Measurements from ENCODE around the gene CEACAM19.
"Not testable (repeated sequence)": the region's sequence is repeated elsewhere in the genome, so short reads cannot be mapped to it uniquely, and the experiment has no call there.

Gene CEACAM19

DNA sequence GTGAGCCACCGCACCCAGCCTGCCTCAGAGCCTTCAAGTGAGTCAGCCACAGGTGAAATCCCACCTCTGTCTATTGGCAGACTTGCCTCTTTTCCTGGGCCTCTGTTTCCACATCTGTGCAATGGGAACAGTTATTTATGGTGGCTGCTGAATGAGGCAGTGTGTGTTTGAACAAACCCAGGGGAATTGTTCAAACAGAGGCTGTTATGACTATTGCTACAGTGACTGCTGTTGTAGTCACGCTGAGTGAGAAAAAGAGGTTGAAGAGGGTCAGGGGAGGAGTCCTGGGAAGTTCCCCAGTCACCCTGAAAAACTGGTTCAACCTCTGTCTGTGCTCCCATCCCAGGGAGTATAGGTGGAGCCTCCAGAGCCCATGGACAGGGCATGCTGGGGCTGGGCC lies at the start of gene CEACAM19:
TSS of gene CEACAM19 (plus strand) at position 83 of the 400 bp plus-strand sequence. CDS start 450 bp downstream, outside the sequence.
- no peak for DNase-seq

GRCh38 chr19:44623080-44623479 lies 48.2 kb upstream of the CEACAM19 start:
- DNase-seq = no peak

GRCh38 chr19:44623626-44624025 lies 47.7 kb upstream of the CEACAM19 start:
- DNase-seq = no peak

DNA sequence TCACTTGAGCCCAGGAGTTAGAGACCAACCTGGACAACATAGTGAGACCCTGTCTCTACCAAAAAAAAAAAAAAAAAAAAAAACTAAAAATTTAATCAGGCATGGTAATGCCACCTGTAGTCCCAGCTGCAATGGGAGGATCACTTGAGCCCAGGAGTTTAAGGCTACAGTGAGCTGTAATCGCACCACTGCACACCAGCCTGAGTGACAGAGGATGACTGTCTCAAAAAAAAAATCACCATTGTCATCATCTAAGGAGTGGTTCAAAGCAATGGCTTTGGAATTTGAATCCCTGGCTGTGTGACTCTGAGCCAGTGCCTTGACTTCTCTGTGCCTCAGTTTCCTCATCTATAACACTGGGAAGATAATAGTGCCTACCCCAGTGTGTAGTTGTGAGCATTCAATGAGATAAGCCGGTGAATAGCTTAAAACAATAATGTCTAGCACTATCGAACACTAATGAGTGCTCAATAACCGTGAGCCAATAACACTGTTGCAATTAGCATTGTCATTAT lies 46.4 kb upstream of the CEACAM19 start:
- DNase-seq = no peak

DNA sequence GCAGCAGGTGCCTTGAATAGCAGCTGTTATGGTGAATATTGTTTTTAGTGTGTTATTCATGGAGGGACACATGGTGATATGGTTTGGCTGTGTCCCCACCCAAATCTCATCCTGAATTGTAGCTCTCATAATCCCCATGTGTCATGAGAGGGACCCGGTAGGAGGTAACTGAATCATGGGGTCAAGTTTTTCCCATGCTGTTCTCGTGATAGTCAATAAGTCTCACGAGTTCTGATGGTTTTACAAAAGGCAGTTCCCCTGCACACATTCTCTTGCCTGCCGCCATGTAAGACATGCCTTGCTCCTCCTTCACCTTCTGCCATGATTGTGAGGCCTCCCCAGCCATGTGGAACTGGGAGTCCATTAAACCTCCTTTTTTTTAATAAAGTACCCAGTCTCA lies 45.6 kb upstream of the CEACAM19 start:
- DNase-seq = not testable (repeated sequence)

DNA sequence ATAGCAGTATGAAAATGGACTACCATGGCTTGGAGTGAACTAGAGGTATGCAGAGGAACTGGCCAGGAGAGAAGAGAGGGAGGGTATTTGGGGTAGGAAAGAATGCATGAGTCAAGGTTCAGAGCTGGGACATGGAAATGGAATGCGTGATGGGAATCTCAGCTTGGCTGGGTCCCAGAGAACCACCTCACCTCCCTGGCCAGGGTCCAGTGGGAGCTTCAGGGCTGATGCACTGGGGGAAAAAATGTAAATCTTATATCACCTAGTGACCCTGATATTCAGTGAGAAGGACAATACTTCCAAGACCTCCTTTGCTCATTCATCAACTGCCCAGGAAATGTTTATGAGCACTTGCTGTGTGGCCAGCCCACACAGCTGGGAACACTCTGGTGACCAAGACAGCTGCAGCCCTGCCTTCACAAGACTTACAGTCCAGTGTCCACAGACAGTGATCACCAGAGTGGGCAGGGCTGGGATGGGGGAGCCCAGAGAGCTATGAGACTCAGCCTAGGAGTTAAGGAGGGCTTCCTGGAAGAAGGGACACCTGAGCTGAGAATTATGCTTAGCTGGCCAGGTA lies 45.1 kb upstream of the CEACAM19 start:
- no peak for DNase-seq

DNA sequence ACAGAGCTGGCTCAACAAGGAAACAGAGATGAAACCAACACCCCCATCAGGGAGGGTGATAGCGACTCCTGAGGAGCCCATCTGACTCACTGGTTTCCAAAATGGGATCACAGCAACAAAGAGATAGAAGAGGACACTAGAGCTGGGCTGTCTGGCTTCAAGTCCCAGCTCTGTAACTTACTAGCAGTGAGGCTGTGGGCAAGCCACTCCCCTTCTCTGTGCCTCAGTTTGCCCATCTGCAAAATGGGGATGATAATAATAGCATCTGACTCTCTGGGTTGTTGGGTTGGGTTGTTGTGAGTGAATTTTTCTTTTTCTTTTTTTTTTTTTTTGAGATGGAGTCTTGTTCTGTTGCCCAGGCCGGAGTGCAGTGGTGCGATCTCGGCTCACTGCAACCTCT lies 43.7 kb upstream of the CEACAM19 start:
- no peak for DNase-seq

DNA sequence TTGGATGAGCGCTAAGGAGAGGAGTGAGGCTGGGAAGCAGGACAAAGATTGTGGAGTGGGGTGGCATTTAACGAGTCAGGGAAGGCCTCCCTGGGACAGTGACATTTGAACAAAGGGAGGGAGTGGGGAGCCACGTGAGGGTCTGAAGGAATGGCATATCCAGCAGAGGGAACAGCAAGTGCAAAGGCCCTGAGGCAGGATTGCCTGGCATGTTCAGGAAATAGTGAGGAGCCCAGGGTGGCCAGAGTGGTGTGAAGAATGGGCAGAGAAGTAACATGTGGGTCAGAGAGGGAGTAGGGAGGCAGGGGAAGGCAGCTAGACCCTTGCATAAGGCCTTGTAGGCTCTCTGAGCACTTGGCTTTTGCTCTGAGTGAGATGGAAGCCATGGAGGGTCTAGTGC lies 42.5 kb upstream of the CEACAM19 start:
- DNase-seq = no peak

DNA sequence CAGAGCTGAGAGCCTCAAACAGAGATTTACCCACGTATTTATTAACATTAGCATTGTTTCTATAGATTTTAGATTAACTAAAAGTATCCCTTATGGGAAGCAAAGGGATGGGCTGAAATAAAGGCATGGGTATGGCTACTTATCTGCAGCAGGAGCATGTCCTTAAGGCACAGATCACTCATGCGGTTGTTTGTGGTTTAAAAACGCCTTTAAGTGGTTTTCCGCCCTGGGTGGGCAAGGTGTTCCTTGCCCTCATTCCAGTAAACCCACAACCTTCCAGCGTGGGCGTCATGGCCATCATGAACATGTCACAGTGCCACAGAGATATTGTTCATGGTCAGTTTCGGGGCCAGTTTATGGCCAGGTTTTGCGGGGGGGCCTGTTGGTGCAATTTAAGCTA lies 39.7 kb upstream of the CEACAM19 start:
- not testable (repeated sequence) for DNase-seq

- DNase-seq = not testable (repeated sequence)
Observed at GRCh38 chr19:44634058-44634457, 37.2 kb upstream of the CEACAM19 start.

DNA sequence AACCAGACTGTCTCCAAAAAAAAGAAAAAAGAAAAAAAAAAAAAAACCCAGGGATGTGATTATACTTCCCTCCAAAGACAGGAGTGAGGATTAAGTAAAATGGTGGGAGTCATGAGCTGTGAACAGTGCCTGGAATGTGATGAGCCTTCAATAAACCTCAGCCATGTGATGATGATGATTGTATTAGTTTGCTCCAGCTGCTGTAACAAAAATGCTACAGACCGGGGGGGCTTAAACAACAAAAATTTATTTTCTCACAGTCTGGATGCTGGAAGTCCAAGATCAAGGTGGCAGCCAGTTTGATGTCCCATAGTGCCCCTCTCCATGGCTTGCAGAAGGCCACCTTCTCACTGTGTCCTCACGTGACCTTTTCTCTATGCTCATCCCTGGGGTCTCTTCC lies 36.5 kb upstream of the CEACAM19 start:
- DNase-seq = no peak

GRCh38 chr19:44635581-44636438 lies 35.5 kb upstream of the CEACAM19 start:
- DNase-seq = no peak

DNA sequence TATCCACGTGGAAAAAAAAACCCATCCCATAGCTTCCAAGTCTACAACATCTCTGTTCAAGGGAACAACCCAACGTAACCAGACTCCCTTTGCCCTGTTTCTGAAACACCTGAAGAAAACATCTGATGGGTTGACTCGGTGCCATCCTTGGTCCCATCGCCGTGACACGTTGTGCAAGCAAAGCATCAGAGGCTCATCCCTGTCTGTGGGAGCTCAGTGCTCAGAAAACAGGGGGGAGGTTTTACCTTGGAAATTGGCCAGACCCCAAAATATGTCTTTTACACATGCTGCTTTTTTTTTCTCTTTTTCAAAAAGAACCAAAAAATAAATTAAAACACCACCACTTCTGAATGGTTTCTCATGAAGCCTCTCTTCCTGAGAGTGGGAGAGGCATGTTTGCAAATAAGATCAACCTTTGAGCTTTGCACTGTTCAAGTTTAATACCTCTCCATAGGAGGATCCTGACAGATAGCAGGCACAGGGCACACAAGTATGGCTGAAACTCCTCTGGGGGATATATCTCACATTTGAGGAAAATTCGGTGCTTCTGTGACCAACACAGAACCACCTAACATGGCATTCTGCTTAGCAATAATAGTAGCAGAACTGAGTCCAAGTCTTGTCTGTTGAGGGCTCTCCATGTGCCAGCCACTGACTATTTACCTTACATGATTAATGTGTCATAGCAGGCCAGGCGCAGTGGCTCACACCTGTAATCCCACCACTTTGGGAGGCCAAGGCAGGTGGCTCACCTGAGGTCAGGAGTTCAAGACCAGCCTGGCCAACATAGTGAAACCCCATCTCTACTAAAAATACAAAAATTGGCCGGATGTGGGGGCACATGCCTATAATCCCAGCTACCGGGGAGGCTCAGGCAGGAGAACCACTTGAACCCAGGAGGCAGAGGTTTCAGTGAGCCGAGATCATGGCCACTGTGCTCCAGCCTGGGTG lies 34.6 kb upstream of the CEACAM19 start:
- no peak for DNase-seq

- no peak for DNase-seq
Observed at GRCh38 chr19:44637390-44637764, 33.9 kb upstream of the CEACAM19 start.

DNA sequence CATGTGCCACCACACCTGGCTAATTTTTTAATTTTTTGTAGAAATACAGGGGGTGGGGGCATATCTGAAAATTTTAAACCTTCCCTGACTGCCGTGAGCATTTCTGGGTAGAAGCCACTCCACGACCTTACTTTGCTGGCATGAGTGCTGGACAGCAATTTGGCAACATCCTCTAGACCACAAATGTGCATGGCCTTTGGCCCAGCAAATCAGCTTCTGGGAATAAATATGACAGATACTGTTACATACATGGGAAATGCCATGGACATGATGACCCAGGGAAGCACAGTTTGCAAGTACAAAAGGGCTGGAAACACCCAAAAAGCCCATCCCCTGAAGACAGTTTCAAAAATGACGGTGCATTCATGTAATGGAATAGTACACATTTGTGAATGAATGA lies 30.8 kb upstream of the CEACAM19 start:
- no peak for DNase-seq

DNA sequence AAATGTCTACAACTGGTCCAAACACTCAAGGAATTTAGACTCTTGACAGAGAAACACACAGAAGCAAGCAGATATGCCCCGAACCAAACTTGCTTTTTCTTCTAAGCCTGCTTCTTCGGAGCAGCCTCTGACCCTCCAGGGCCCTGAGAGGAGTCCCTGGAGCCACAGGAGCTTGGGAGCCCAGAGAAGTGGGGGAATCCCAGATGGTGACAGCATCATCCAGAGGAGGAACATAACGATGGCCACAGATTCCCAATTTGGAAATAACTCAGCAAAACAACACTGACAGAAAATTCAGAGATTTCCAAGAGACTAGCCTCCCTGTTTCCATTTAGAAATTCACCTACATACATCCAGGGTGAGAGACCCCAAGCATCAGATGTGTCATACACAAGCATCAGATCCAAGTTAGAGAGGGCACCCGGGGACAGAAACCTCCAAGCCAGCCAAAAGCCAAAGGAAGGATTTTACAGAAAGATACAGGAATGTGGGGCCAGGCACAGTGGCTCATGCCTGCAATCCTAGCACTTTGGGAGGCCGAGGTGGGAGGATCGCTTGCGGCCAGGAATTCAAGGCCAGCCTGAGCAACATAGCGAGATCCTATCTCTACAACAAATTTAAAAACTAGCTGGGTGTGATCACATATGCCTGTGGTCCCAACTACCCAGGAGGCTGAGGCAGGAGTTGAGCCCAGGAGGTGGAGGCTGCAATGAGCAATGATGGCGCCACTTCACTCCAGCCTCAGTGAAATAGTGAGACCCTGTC lies 29.6 kb upstream of the CEACAM19 start:
- DNase-seq = no peak

DNA sequence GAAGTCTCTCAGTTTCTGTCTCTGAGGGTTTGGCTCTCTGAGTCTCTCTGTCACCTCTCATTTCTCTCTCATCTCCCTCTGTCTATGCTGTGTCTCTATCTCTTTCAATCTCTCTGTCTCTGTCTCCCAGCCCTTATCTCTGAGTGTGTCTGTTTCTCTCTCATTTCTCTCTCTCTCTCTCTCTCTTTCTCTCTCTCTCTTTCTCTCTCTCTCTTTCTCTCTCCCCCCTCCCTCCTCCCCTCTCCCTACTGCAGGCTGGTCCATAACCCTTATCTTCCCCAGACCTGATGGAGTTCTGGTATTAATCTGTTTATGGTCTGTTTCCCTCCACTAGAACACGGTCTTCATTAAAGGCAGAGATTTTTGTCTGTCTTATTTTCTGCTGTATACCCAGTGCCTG lies 28.9 kb upstream of the CEACAM19 start:
- no peak for DNase-seq

- peak; percentile 61 to 83 for DNase-seq
Observed at GRCh38 chr19:44643605-44644401, 27.5 kb upstream of the CEACAM19 start, which contains the start of gene PVR. TSS of gene PVR (plus strand) at chr19:44643910. CDS start at chr19:44644097, 187 bp downstream.

DNA sequence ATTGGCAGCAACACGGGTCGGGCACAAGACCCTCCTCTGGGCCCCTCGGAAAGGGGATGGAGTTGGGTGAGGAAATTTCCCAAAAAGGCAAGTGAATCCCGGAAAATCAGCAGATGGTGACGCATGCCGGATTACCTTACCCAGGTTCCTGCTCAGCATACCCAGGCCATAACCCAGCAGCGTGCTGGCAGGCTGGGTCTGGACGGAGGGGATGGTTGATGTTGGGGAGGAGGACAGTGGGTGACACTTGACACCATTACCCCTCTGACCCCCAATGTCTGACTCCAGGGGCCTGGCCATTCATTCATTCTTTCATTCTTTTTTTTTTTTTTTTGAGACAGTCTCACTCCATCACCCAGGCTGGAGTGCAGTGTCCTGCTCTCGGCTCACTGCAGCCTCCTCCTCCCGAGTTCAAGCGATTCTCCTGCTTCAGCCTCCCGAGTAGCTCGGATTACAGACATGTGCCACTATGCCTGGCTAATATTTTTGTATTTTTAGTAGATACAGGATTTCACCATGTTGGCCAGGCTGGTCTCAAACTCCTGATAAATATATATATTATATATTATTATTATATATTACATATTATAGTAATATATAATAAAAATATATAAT lies 26.8 kb upstream of the CEACAM19 start:
- DNase-seq = peak; percentile 33 to 35

- DNase-seq = no peak
Observed at GRCh38 chr19:44645407-44646048, 25.8 kb upstream of the CEACAM19 start.

All from SHP77 (cell line).